HG02571 (cell line): ENCODE results near the gene TRAPPC2L.

Source experiments
- ATAC-seq: cut with Tn5 transposase; IDR thresholded peaks from one replicate; pipeline ENCODE4 v1.9.1; 2021; ENCODE audit warnings: mild to moderate bottlenecking, moderate library complexity; ENCODE audit not compliant: unreplicated experiment

The TRAPPC2L gene

GRCh38 chr16:88857728-88858339, 907 bp downstream of the TRAPPC2L start:
- ATAC-seq, result no peak

GRCh38 chr16:88859381-88860091, 2.6 kb downstream of the TRAPPC2L start:
- ATAC-seq, result no peak

GRCh38 chr16:88861359-88861758, 4.4 kb downstream of the TRAPPC2L start:
- ATAC-seq, result no peak

GRCh38 chr16:88862968-88863367, 6.0 kb downstream of the TRAPPC2L start:
- no peak for ATAC-seq

GRCh38 chr16:88863426-88863825, 6.5 kb downstream of the TRAPPC2L start:
- no peak for ATAC-seq

GRCh38 chr16:88864099-88864498, 7.2 kb downstream of the TRAPPC2L start:
- ATAC-seq, result no peak

- ATAC-seq, result no peak
Observed at GRCh38 chr16:88864521-88864920, 7.6 kb downstream of the TRAPPC2L start.

- no peak for ATAC-seq
Observed at GRCh38 chr16:88865310-88865709, 8.4 kb downstream of the TRAPPC2L start.

- no peak for ATAC-seq
Observed at GRCh38 chr16:88865742-88866141, 8.8 kb downstream of the TRAPPC2L start.

GRCh38 chr16:88866151-88866920, 9.4 kb downstream of the TRAPPC2L start, which contains the start of gene PABPN1L:
Gene PABPN1L, minus strand, starts transcription at chr16:88866660. Its CDS starts 54 bp downstream, at chr16:88866606.
- no peak for ATAC-seq

GRCh38 chr16:88867581-88868246, 10.8 kb downstream of the TRAPPC2L start:
- ATAC-seq, result no peak

GRCh38 chr16:88868974-88869672, 12.2 kb downstream of the TRAPPC2L start:
- ATAC-seq, result no peak

- no peak for ATAC-seq
Observed at GRCh38 chr16:88869673-88869980, 12.7 kb downstream of the TRAPPC2L start.

- ATAC-seq, result no peak
Observed at GRCh38 chr16:88870608-88871348, 13.9 kb downstream of the TRAPPC2L start.

GRCh38 chr16:88871349-88871702, 14.4 kb downstream of the TRAPPC2L start:
- ATAC-seq, result no peak

GRCh38 chr16:88871730-88872416, 14.9 kb downstream of the TRAPPC2L start:
- no peak for ATAC-seq

GRCh38 chr16:88872650-88873331, 15.9 kb downstream of the TRAPPC2L start:
- ATAC-seq, result no peak

GRCh38 chr16:88874938-88875599, 18.1 kb downstream of the TRAPPC2L start:
- no peak for ATAC-seq
